Measurements from ENCODE around the gene TUBB2A. TPM values are rescaled to one million over a fixed set of nuclear protein-coding genes. Genes with fewer than 3 reads are reported as not detected.

The TUBB2A gene
- total RNA-seq, 2 experiments from 2014 or later: 54.3 to 58.5 TPM

DNA sequence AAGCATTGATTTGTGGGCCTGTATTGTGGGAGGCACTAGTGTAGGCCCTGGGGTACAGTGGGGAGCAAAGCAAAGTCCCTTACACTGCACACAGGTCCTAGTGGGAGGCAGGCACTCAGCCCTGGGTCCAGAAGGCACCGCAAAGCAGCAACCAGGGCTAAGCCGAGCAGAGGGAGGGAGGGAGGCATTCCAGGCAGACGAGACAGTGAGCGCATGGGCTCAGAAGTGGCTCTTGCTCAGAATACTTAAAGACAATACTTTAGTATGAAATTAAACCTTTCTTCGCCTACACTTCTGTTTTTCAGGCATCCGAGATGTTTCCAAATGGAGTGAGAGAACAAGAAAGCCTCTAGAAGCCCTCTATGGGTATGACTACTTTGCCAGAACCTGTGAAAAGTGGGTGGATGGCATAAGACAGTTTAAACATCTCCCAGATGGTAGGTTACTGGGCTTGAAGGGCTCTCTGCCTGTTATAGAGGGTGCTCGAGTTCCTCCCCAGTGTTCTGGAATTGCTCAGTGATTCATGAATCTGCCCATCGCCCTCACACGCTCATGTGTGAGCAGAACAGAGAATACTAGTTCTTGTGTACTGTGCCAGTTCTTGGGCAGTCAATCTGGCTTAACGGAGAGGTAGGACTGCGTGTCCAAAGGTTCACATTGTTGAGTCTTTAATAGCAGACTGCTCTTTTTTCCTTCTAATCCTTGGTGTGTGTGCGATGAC, 20.1 kb downstream of the TUBB2A start:
- intact Hi-C loops (cut with DNase I, micrococcal nuclease): no loop called here
- H3K27me3 Mint-ChIP-seq: no peaks in the 10 kb centered on the region

DNA sequence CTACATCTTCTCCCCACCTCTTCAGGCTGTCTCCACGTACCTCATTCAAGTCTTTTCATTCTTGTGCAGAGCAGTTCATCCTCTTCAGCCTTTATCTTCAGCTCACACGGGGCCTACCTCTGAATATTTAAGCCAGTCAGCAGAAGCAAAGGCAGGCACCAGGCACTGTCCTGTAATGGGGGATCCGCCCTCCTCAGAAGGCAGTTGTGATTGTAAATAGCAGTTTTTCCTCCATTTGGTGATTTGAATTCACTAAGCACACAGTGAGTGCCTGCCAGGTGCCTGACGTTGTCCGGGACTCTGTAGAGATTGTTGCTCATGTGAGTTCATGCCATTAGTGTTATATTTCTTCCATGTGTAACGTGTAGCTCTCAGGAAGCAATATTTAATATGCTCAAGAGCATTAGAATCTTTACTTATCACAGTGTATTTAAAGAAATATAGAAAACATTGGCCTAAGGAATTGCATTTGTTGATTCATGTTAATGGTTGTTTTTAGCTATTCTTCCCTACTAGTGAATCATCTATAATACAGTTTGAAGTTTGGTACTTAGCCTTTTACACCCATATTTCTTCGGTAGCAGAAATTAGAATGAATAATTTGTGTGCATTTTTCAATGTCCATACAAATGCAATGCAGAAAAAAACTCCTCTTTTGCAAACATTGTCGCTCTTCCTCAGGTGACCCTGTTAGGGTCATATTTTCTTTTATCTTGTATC, 20.9 kb downstream of the TUBB2A start:
- H3K27ac Mint-ChIP-seq: no peak overlapping the region
- H3K4me3 Mint-ChIP-seq: no peak overlapping the region
- Histone ChIP-seq H3K27me3 (ENCODE audit: control insufficient read depth in 1 of 2, insufficient read depth in 2 of 2, low read length in 2 of 2) (no peaks in the 10 kb centered on the region), H3K4me1 (ENCODE audit: insufficient read depth, low read length) (no peaks in the 10 kb centered on the region), H3K27ac (ENCODE audit: low read depth in 1 of 2, low read length in 2 of 2) (no peak overlapping the region), H3K36me3 (ENCODE audit: insufficient read depth, low read length) (peaks cover 16% of the 10 kb centered on the region), H3K9me3 (ENCODE audit: control insufficient read depth in 1 of 2, insufficient read depth in 1 of 2, low read length in 2 of 2) (no peaks in the 10 kb centered on the region), H3K4me3 (ENCODE audit: low read length) (no peak overlapping the region)
- peaks cover 86% of the 10 kb centered on the region for H3K36me3 Mint-ChIP-seq (ENCODE audit: low read depth)
- TF ChIP-seq, protein P1, sequence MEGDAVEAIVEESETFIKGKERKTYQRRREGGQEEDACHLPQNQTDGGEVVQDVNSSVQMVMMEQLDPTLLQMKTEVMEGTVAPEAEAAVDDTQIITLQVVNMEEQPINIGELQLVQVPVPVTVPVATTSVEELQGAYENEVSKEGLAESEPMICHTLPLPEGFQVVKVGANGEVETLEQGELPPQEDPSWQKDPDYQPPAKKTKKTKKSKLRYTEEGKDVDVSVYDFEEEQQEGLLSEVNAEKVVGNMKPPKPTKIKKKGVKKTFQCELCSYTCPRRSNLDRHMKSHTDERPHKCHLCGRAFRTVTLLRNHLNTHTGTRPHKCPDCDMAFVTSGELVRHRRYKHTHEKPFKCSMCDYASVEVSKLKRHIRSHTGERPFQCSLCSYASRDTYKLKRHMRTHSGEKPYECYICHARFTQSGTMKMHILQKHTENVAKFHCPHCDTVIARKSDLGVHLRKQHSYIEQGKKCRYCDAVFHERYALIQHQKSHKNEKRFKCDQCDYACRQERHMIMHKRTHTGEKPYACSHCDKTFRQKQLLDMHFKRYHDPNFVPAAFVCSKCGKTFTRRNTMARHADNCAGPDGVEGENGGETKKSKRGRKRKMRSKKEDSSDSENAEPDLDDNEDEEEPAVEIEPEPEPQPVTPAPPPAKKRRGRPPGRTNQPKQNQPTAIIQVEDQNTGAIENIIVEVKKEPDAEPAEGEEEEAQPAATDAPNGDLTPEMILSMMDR (IDR thresholded peaks at IDR 0.05): no peak
- no peaks in the 10 kb centered on the region for H3K4me1 Mint-ChIP-seq (ENCODE audit: low read depth)
- ChIA-PET CTCF (no interaction called here), POLR2A (no interaction called here)
- ATAC-seq (ENCODE audit: poor library complexity) (no peak), DNase-seq (no peak)
- intact Hi-C loops (cut with DNase I, micrococcal nuclease): no loop called here
- no peaks in the 10 kb centered on the region for H3K27me3 Mint-ChIP-seq
- no peaks in the 10 kb centered on the region for H3K9me3 Mint-ChIP-seq

More for the DNA sequence above, 20.1 kb downstream of the TUBB2A start:
- Mint-ChIP-seq H3K9me3 (no peaks in the 10 kb centered on the region), H3K4me3 (no peak overlapping the region), H3K36me3 (ENCODE audit: low read depth) (peaks cover 80% of the 10 kb centered on the region), H3K4me1 (ENCODE audit: low read depth) (no peaks in the 10 kb centered on the region), H3K27ac (no peak overlapping the region)
- ChIA-PET CTCF (no interaction called here), POLR2A (no interaction called here)
- no peaks in the 10 kb centered on the region for H3K4me1 ChIP-seq (ENCODE audit: insufficient read depth, low read length)
- DNase-seq: no peak
- ATAC-seq (ENCODE audit: poor library complexity): no peak
- no peak overlapping the region for H3K27ac ChIP-seq (ENCODE audit: low read depth in 1 of 2, low read length in 2 of 2)
- H3K9me3 ChIP-seq (ENCODE audit: control insufficient read depth in 1 of 2, insufficient read depth in 1 of 2, low read length in 2 of 2): no peaks in the 10 kb centered on the region
- peaks cover 16% of the 10 kb centered on the region for H3K36me3 ChIP-seq (ENCODE audit: insufficient read depth, low read length)
- H3K4me3 ChIP-seq (ENCODE audit: low read length): no peak overlapping the region
- TF ChIP-seq, protein P1 (IDR thresholded peaks at IDR 0.05): no peak
- no peaks in the 10 kb centered on the region for H3K27me3 ChIP-seq (ENCODE audit: control insufficient read depth in 1 of 2, insufficient read depth in 2 of 2, low read length in 2 of 2)

DNA sequence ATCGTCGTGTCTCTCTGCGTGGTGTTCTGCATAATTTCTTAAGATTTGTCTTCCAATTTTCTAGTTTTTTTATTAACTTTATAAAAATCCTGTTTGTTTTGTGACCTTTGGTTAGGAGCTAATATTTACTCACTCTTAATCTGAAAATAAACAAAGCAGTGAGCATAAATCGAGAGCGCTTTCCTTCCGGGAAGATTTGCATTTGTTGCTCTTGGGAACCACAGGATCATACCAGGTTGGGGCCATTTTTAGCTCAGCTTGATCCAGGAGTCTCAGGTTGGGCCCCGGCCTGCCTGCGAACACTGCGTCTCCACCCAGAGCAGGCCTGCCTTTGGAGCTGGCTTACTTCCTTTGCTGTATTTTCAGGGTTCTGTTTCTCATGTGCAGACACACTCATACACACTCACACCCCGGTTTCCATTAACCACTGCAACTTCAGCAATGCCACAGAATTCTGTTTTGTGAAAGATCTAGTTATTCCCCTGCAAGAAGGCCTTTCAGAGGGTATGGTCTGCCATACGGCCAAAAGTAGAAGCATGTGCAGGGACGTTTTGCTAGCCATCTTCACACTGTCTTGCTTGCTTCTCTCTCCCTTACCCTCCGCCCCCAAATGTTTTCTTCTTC, 21.6 kb downstream of the TUBB2A start:
- Histone ChIP-seq H3K36me3 (ENCODE audit: insufficient read depth, low read length) (peaks cover 15% of the 10 kb centered on the region), H3K4me3 (ENCODE audit: low read length) (no peak overlapping the region), H3K9me3 (ENCODE audit: control insufficient read depth in 1 of 2, insufficient read depth in 1 of 2, low read length in 2 of 2) (no peaks in the 10 kb centered on the region), H3K4me1 (ENCODE audit: insufficient read depth, low read length) (no peaks in the 10 kb centered on the region), H3K27me3 (ENCODE audit: control insufficient read depth in 1 of 2, insufficient read depth in 2 of 2, low read length in 2 of 2) (no peaks in the 10 kb centered on the region), H3K27ac (ENCODE audit: low read depth in 1 of 2, low read length in 2 of 2) (no peak overlapping the region)
- Mint-ChIP-seq H3K36me3 (ENCODE audit: low read depth) (peaks cover 88% of the 10 kb centered on the region), H3K27me3 (no peaks in the 10 kb centered on the region), H3K9me3 (no peaks in the 10 kb centered on the region), H3K27ac (no peak overlapping the region), H3K4me1 (ENCODE audit: low read depth) (no peaks in the 10 kb centered on the region), H3K4me3 (no peak overlapping the region)
- intact Hi-C loops (cut with DNase I, micrococcal nuclease): no loop called here
- TF ChIP-seq, protein P1 (IDR thresholded peaks at IDR 0.05): no peak
- CTCF ChIA-PET: no interaction called here
- no peak for DNase-seq
- no peak for ATAC-seq (ENCODE audit: poor library complexity)
- POLR2A ChIA-PET: no interaction called here
